ENCODE results near the gene SNRPD3. TPM values are rescaled to one million over a fixed set of nuclear protein-coding genes. Genes with fewer than 3 reads are reported as not detected.
A peak's percentile ranks its signal among the peaks of the same experiment; 100 is the strongest.
"Not testable (repeated sequence)": the region's sequence is repeated elsewhere in the genome, so short reads cannot be mapped to it uniquely, and the experiment has no call there.

The SNRPD3 gene
- total RNA-seq, 2 donors from 2014 or later, result 104 to 117 TPM

DNA sequence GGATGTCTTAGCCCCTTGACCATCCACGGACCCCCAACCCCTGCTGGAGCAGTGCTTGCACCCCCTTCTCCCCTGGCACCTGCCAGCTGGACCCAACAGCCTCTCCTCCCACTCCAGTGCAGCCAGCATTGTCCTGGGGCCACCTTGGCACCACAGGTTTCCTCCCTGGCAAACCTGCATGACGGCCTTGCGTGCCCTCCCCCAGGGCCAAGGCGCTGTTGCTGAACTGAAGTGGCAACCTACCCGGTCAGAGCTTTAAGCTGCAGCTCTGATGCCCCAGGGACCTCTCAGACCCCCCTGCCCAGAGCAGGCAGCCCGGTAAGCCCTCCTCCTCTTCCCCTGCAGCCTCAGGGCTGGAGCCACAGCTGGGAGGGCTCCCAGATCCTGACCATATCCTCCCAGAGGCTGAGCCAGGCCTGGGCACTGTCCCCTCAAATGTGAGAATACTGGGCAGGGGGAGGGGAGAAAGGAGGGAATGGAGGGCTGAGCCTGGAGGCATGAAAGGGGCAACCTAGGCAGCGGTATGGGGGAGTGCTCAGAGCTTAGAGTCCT is 38.8 kb downstream of the SNRPD3 start:
- no peak for DNase-seq (ENCODE audit: low spot score)
- no peaks in the 10 kb centered on the region for H3K36me3 Mint-ChIP-seq
- H3K4me1 Mint-ChIP-seq (ENCODE audit: low read depth in 2 of 2), result peaks cover 0 to 6% of the 10 kb centered on the region in 2 donors
- no peak for ATAC-seq
- H3K27me3 Mint-ChIP-seq, result no peaks in the 10 kb centered on the region
- no peak overlapping the region for H3K4me3 Mint-ChIP-seq
- no peaks in the 10 kb centered on the region for H3K9me3 Mint-ChIP-seq
- H3K27ac Mint-ChIP-seq, result no peak overlapping the region

DNA sequence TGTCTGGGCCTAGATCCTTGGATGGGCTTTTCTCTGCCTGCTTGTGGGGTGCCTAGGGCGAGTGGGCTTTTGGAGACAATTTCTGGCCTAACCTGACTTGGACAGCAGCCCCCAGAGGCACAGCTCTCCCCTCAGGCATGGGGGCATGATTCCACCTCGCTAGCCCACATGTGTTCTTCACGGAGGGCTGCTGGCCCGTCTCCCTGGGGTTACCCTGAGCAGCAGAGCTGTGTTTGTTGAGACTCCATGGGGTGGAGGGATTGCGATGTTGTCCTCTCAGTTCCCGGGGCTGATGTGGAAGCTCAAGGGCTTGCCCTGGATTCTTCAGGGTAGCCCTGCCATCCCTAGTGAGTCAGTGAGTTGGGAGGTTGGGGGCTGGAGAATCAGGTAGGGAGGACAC is 39.4 kb downstream of the SNRPD3 start:
- Mint-ChIP-seq H3K27me3 (no peaks in the 10 kb centered on the region), H3K4me1 (ENCODE audit: low read depth in 2 of 2) (peaks cover 0 to 7% of the 10 kb centered on the region in 2 donors), H3K36me3 (no peaks in the 10 kb centered on the region), H3K27ac (no peak overlapping the region), H3K4me3 (no peak overlapping the region), H3K9me3 (no peaks in the 10 kb centered on the region)
- no peak for DNase-seq (ENCODE audit: low spot score)
- ATAC-seq, result no peak

DNA sequence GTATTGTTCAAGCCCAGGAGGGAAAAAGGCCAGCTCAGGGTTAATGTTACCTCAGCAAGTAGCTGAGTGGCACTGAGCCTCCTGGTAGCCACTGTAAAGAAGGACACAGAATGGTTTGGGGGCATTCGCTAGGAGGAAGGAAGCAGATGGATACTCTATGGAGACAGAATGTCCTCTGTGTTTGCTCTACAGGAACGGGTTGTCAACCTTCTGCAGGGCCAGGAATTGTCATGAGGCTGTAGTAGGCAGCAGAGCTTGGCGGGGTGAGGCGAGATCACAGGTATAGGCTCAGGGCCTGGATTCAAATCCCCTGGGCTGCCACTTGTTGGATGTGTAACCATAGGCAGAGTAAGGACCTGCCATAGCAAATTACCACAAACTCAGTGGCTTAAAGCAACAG is 40.1 kb downstream of the SNRPD3 start:
- peaks cover 0 to 7% of the 10 kb centered on the region in 2 donors for H3K4me1 Mint-ChIP-seq (ENCODE audit: low read depth in 2 of 2)
- ATAC-seq (no peak), DNase-seq (ENCODE audit: low spot score) (no peak)
- no peak overlapping the region for H3K4me3 Mint-ChIP-seq
- no peaks in the 10 kb centered on the region for H3K36me3 Mint-ChIP-seq
- no peaks in the 10 kb centered on the region for H3K9me3 Mint-ChIP-seq
- no peaks in the 10 kb centered on the region for H3K27me3 Mint-ChIP-seq
- no peak overlapping the region for H3K27ac Mint-ChIP-seq

GRCh38 chr22:24597076-24597475 is 41.3 kb downstream of the SNRPD3 start:
- not testable (repeated sequence) for DNase-seq (ENCODE audit: low spot score); H3K36me3 Mint-ChIP-seq; H3K27me3 Mint-ChIP-seq; H3K27ac Mint-ChIP-seq; H3K4me3 Mint-ChIP-seq; H3K9me3 Mint-ChIP-seq; ATAC-seq
- peaks cover 0 to 12% of the 10 kb centered on the region in 2 donors for H3K4me1 Mint-ChIP-seq (ENCODE audit: low read depth in 2 of 2)

DNA sequence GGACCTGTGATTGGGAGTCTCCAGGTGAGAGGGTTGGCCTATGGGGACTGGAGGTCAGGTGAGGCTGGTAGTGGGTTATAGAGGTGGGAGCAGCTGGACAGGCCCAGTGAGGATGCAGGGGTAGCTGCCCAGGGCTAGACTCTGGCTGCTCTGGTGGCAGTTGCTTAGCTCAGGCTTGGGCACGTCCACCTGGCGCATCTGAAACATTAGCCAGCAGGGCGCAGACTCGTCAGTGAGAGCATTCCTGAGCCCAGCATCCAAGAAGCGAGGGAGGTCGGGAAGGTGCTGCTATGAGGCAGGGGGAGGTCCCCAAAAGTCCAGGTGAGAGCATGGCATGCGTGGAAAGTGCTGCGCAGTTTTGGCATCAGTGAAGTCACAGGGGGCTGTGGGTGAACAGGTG is 43.7 kb downstream of the SNRPD3 start:
- H3K4me3 Mint-ChIP-seq, result no peak overlapping the region
- DNase-seq (ENCODE audit: low spot score), result no peak
- H3K9me3 Mint-ChIP-seq, result no peaks in the 10 kb centered on the region
- H3K4me1 Mint-ChIP-seq (ENCODE audit: low read depth in 2 of 2), result peaks cover 14 to 27% of the 10 kb centered on the region in 2 donors
- H3K36me3 Mint-ChIP-seq, result no peaks in the 10 kb centered on the region
- H3K27me3 Mint-ChIP-seq, result no peaks in the 10 kb centered on the region
- peak overlapping the region in 1 of 2 donors; percentile 39 for H3K27ac Mint-ChIP-seq
- ATAC-seq, result no peak

GRCh38 chr22:24599958-24600715 is 44.3 kb downstream of the SNRPD3 start:
- not testable (repeated sequence) for H3K36me3 Mint-ChIP-seq; H3K4me3 Mint-ChIP-seq; H3K9me3 Mint-ChIP-seq; H3K27me3 Mint-ChIP-seq; DNase-seq (ENCODE audit: low spot score); ATAC-seq
- Mint-ChIP-seq H3K27ac (peak overlapping the region in 1 of 2 donors; percentile 39), H3K4me1 (ENCODE audit: low read depth in 2 of 2) (peaks cover 14 to 27% of the 10 kb centered on the region in 2 donors)

DNA sequence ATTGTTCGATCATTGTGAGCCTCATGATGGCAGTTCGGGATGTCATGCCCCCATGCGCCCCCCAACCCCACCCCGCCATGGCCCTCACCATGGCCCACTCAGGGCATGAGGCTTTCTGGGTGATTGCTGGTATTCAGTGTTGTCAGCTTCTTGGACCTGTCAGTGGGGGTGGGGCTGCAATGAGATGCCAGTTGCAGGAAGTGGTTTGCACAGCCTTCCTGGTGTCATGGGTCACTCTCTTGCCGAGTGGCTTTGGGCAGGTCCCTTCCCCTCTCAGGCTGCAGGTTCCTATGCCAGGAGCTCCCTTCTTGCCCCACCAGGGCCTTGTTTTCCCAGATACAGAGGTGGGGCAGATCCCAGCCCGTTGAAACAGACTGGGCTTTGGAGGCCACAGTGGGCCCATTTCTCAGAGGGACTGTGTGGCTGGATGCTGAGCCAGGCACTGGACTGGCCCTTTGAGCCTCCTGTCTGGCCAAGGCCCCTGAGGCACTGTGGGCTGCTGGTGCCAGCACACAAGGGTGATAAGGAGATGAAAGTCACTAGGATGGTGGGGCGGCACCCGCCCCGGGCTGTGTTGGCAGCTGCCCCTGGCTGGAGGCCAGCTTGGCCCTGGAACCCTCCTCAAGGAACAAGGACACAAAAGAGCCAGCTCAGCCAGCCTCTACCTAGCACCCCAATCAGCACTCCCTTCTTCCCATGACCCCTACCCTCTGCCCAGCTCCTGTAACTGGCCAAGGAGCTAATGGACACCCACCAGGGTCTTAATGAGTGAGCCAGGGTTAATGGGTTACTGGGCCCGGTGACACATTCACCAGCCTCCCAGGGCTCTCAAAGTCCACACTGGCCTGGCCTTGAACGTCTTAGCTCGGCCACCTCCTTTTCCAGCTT is 45.7 kb downstream of the SNRPD3 start:
- Mint-ChIP-seq H3K27ac (peak overlapping the region; percentile 62 to 78), H3K4me3 (no peak overlapping the region), H3K4me1 (ENCODE audit: low read depth in 2 of 2) (peaks cover 14 to 27% of the 10 kb centered on the region in 2 donors), H3K36me3 (no peaks in the 10 kb centered on the region), H3K27me3 (no peaks in the 10 kb centered on the region), H3K9me3 (no peaks in the 10 kb centered on the region)
- DNase-seq (ENCODE audit: low spot score), result peak; percentile 85
- ATAC-seq, result peak; percentile 69 to 78

GRCh38 chr22:24602105-24602749 is 46.4 kb downstream of the SNRPD3 start:
- not testable (repeated sequence) for H3K27me3 Mint-ChIP-seq

GRCh38 chr22:24602847-24603769 is 47.3 kb downstream of the SNRPD3 start, which contains the start of gene GGT1:
Gene GGT1 (plus strand): TSS chr22:24603193. CDS start chr22:24611082, 7,889 bp downstream.
- not testable (repeated sequence) for ATAC-seq; H3K36me3 Mint-ChIP-seq; H3K9me3 Mint-ChIP-seq; DNase-seq (ENCODE audit: low spot score); H3K27me3 Mint-ChIP-seq
- H3K27ac Mint-ChIP-seq, result peak within 1 kb of the TSS; percentile 73 to 87
- peak within 1 kb of the TSS; percentile 75 for H3K4me3 Mint-ChIP-seq
- peaks cover 20 to 30% of the 10 kb centered on the region in 2 donors for H3K4me1 Mint-ChIP-seq (ENCODE audit: low read depth in 2 of 2)

More at GRCh38 chr22:24602105-24602749, 46.4 kb downstream of the SNRPD3 start:
- H3K27ac Mint-ChIP-seq, result peak overlapping the region; percentile 62 to 78
- peaks cover 14 to 27% of the 10 kb centered on the region in 2 donors for H3K4me1 Mint-ChIP-seq (ENCODE audit: low read depth in 2 of 2)
- not testable (repeated sequence) for H3K4me3 Mint-ChIP-seq; ATAC-seq; H3K36me3 Mint-ChIP-seq; H3K9me3 Mint-ChIP-seq; DNase-seq (ENCODE audit: low spot score)

- Mint-ChIP-seq H3K4me3 (peak overlapping the region; percentile 75), H3K27ac (peak overlapping the region; percentile 73 to 87), H3K4me1 (ENCODE audit: low read depth in 2 of 2) (peaks cover 20 to 30% of the 10 kb centered on the region in 2 donors)
- H3K27me3 Mint-ChIP-seq; H3K9me3 Mint-ChIP-seq; DNase-seq (ENCODE audit: low spot score); H3K36me3 Mint-ChIP-seq: not testable (repeated sequence)
- peak; percentile 57 to 70 for ATAC-seq
Observed at GRCh38 chr22:24603770-24604629, 48.2 kb downstream of the SNRPD3 start.

- H3K4me1 Mint-ChIP-seq (ENCODE audit: low read depth in 2 of 2), result peaks cover 20 to 25% of the 10 kb centered on the region in 2 donors
- not testable (repeated sequence) for H3K27me3 Mint-ChIP-seq; H3K27ac Mint-ChIP-seq; DNase-seq (ENCODE audit: low spot score); H3K9me3 Mint-ChIP-seq; H3K4me3 Mint-ChIP-seq; ATAC-seq; H3K36me3 Mint-ChIP-seq
Observed at GRCh38 chr22:24606340-24606739, 50.5 kb downstream of the SNRPD3 start.
